Upper lobe of right lung (tissue), 1 donor: Measurements from ENCODE around the gene PANK4. TPM values are rescaled to one million over a fixed set of nuclear protein-coding genes. Genes with fewer than 3 reads are reported as not detected.

Source experiments
- ATAC-seq: fragments of 200-7000 bp; cut with Tn5 transposase; one replicate; pipeline ENCODE4 v1.9.1; 2020; ENCODE audit warnings: mild to moderate bottlenecking, moderate library complexity
- DNase-seq: peaks from one replicate; pipeline ENCODE4 v3.0.0-alpha.2; 2020
- H3K27ac ChIP-seq: fragments of 200-600 bp; one replicate; pipeline ENCODE4 v1.8.0; 2022
- H3K27me3 ChIP-seq: fragments of 200-600 bp; one replicate; pipeline ENCODE4 v1.8.0; 2022; ENCODE audit warnings: mild to moderate bottlenecking
- H3K36me3 ChIP-seq: fragments of 200-600 bp; one replicate; pipeline ENCODE4 v1.8.0; 2022
- H3K4me1 ChIP-seq: fragments of 200-600 bp; one replicate; pipeline ENCODE4 v1.8.0; 2022
- H3K4me3 ChIP-seq: fragments of 200-600 bp; one replicate; pipeline ENCODE4 v1.8.0; 2022; ENCODE audit warnings: mild to moderate bottlenecking
- H3K9me3 ChIP-seq: fragments of 200-600 bp; one replicate; pipeline ENCODE4 v1.8.0; 2022
- intact Hi-C: fragments of 100-400 bp; cut with DNase I; formaldehyde crosslinking; loops from one replicate; pipeline ENCODE4 v1.11.0; 2022
- total RNA-seq: library from RNA; stranded (reverse); fragmentation: NEBNext Ultra II Directional; extraction: Animal tissue kit (Norgen Biotek cat#: 25700); gene quantifications from one replicate; pipeline ENCODE4 v1.2.1, GENCODE V29; 2021
- TF ChIP-seq, protein P1 (sequence below): fragments of 200-600 bp; IDR thresholded peaks from one replicate; pipeline ENCODE4 v1.8.0; 2022; ENCODE audit warnings: antibody characterized with exemption
- donor health status: DM: no; HTN: yes; CAD: no; lungs with severe emphysema.

The PANK4 gene
- total RNA-seq, 1 donor from 2014 or later: 36.4 TPM

DNA sequence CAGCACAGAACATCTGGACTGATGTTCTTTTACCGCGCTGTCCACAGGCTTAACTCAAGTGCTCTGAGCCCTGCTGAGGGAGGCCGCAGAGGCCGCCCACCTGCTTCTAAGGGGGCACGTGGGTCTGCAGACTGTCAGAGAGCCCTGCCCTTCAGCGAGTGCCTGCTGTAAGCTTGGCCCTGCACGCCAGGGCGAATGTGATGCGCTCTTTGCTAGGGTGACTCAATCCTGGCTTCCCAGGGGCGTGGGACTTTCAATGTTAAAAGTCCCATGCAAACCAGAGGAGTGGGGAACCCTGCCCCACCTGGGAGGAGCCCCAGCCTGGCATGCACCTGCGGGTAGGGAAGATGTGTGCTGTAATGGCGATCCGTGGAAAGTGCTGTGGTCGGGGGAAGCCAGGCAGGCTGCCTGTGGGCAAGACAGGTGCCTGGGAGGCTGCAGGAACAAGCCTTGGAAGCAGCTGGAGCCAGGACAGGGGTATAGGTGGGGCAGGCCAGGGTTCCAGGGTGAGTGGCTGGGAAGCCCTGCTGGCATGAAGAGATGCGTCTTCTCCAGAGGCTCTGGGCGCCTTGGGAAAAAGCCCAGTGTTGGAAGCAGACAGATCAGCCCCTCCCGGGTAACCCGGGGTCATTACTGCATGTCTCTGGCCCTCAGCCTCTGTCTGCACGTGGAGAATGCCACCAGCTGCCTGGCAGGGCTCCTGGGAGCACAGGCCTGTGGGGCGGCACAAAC lies 594 bp upstream of the PANK4 start:
- no peaks in the 10 kb centered on the region for H3K9me3 ChIP-seq
- peaks cover 14% of the 10 kb centered on the region for H3K27me3 ChIP-seq
- H3K4me1 ChIP-seq: peaks cover 56% of the 10 kb centered on the region
- intact Hi-C loops: no loop called here
- ATAC-seq (peak; percentile 0), DNase-seq (no peak)
- H3K4me3 ChIP-seq: peak overlapping the region; percentile 95
- TF ChIP-seq, protein P1, sequence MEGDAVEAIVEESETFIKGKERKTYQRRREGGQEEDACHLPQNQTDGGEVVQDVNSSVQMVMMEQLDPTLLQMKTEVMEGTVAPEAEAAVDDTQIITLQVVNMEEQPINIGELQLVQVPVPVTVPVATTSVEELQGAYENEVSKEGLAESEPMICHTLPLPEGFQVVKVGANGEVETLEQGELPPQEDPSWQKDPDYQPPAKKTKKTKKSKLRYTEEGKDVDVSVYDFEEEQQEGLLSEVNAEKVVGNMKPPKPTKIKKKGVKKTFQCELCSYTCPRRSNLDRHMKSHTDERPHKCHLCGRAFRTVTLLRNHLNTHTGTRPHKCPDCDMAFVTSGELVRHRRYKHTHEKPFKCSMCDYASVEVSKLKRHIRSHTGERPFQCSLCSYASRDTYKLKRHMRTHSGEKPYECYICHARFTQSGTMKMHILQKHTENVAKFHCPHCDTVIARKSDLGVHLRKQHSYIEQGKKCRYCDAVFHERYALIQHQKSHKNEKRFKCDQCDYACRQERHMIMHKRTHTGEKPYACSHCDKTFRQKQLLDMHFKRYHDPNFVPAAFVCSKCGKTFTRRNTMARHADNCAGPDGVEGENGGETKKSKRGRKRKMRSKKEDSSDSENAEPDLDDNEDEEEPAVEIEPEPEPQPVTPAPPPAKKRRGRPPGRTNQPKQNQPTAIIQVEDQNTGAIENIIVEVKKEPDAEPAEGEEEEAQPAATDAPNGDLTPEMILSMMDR: no peak
- H3K27ac ChIP-seq: peak overlapping the region; percentile 75
- no peaks in the 10 kb centered on the region for H3K36me3 ChIP-seq

DNA sequence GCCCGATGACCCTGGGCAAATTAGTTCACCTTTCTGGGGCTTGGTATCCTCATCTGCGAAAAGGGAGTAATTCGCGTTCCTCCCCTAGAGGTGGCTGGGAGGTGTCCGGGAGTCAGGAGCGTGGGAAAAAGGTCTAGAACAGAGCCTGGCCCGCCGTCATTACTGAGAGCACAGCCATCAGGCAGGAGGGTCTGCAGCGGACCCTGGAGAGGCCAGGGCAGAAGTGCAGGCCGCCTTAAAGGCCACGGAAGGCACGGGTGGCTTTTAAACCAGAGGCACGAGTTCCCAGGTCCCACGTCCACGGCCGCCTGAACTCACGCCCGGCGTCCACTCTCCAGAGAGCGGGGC lies 850 bp downstream of the PANK4 start:
- peak overlapping the region; percentile 66 for H3K27ac ChIP-seq
- intact Hi-C loops: no loop called here
- peaks cover 4% of the 10 kb centered on the region for H3K27me3 ChIP-seq
- H3K9me3 ChIP-seq: no peaks in the 10 kb centered on the region
- peak overlapping the region; percentile 95 for H3K4me3 ChIP-seq
- peaks cover 11% of the 10 kb centered on the region for H3K36me3 ChIP-seq
- peaks cover 51% of the 10 kb centered on the region for H3K4me1 ChIP-seq
- TF ChIP-seq, protein P1: no peak
- ATAC-seq (no peak), DNase-seq (no peak)

DNA sequence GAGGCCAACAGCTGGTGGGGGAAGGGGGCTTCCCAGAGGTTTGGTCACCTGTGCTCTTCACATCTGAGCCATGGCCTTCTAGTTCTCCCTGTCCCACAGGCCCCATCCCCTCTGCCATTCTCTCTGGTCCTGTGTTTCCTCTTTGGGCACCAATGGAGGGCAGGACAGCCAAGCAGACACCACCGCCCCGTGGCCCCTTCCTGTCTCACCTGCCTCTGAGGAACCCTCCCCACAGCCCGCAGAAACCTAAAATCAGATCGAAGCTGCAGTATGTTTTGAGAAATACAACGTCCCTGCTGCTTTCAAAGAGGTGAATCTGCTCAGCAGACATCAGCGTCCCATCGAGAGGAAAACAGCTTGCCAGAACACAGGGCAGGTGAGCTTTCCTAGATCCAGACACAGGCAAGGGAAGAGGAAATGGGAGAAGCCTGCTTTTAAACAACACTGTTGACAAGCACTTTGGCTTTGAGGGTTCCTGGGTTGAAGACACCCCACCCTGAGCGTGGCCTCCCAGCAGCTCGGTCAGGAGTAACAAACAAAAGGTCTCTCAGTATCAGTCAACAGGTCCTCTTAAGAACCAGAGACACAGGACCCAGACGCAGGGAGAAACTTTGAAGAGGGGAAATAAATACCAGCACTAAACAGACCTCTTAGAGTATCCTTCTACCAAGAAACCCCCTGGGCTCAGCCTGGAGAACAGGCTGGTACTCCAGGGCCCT lies 2.3 kb downstream of the PANK4 start:
- DNase-seq: no peak
- peaks cover 25% of the 10 kb centered on the region for H3K36me3 ChIP-seq
- H3K4me3 ChIP-seq: peak overlapping the region; percentile 10
- no peaks in the 10 kb centered on the region for H3K9me3 ChIP-seq
- TF ChIP-seq, protein P1: no peak
- peaks cover 41% of the 10 kb centered on the region for H3K4me1 ChIP-seq
- intact Hi-C loops: no loop called here
- no peak overlapping the region for H3K27ac ChIP-seq
- no peaks in the 10 kb centered on the region for H3K27me3 ChIP-seq
- no peak for ATAC-seq

DNA sequence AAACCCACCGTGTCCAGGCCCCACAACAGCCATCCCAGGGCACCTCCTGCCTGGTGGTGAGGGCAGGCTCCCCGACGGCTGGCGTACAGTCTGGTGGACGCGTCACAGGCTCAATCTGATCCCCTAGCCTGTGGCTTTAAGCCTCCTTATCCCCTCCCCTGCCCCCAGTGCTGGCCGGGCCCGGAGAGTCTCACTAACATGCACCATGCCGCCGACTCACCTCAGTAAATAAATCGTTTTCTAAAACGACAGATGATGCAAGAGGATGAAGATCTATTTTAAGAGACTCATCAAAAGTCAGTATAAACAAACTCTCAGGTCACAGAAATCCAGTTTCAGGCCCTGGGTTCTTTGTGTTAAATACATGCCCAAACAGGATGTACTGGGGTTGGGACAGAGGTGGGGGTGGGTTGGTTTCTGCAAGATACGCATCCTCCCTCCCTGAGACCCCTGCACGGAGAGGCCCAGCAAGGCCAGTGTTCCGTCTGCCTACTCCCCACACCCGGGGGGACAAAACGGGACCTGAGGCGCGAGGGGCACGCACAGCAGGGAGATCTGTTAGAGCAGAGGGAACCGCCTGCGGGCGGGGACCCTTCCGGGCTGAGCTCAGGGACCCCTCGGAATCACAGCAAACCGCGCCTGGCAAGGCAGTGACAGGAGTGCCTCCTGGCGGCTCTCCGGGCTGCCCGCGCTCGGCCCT lies 3.1 kb downstream of the PANK4 start:
- no peak for ATAC-seq
- H3K4me1 ChIP-seq: peaks cover 35% of the 10 kb centered on the region
- H3K27ac ChIP-seq: no peak overlapping the region

DNA sequence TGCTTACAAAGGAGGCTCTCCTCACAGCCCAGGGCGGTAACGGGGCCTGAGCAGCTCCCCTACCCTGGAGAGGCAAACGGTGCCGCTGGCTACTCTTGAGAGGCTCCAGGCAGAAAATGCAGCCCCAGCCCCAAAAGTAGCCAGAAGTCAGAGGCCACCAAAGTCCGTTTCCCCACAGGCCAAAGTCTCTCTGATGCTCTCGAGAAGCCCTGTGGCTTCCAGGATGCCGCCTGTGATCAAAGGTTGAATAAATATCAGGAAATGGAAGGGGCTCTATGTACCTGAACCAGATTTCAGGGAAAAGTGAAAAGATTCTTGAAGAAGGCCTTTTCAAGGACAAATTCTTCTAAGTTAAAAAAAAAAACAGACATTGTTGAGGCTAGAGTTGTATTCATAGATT lies 4.2 kb downstream of the PANK4 start:
- intact Hi-C loops: no loop called here
- TF ChIP-seq, protein P1: no peak
- H3K4me1 ChIP-seq: peaks cover 35% of the 10 kb centered on the region
- H3K4me3 ChIP-seq: no peak overlapping the region
- no peaks in the 10 kb centered on the region for H3K27me3 ChIP-seq
- H3K27ac ChIP-seq: no peak overlapping the region
- DNase-seq: no peak
- ATAC-seq: no peak
- H3K9me3 ChIP-seq: no peaks in the 10 kb centered on the region
- H3K36me3 ChIP-seq: peaks cover 43% of the 10 kb centered on the region

More for the DNA sequence above, 3.1 kb downstream of the PANK4 start:
- Histone ChIP-seq H3K27me3 (no peaks in the 10 kb centered on the region), H3K4me3 (peak overlapping the region; percentile 10), H3K36me3 (peaks cover 32% of the 10 kb centered on the region), H3K9me3 (no peaks in the 10 kb centered on the region)
- TF ChIP-seq, protein P1: no peak
- intact Hi-C loops: no loop called here
- DNase-seq: no peak
